GM19395 (cell line): Measurements from ENCODE around the gene MYL11.
"Not testable (repeated sequence)": the region's sequence is repeated elsewhere in the genome, so short reads cannot be mapped to it uniquely, and the experiment has no call there.

Experiments used
- ATAC-seq: cut with Tn5 transposase; IDR thresholded peaks from one replicate; pipeline ENCODE4 v1.9.1; 2021; ENCODE audit warnings: mild to moderate bottlenecking, moderate library complexity; ENCODE audit not compliant: unreplicated experiment

The MYL11 gene

GRCh38 chr16:30374538-30374937, at the start of gene MYL11:
MYL11 (plus strand) TSS chr16:30374802; CDS start chr16:30374858, 56 bp downstream.
- ATAC-seq: no peak

GRCh38 chr16:30334473-30334989, 40.1 kb upstream of the MYL11 start:
- peak; percentile 78 for ATAC-seq

GRCh38 chr16:30335028-30335597, 39.5 kb upstream of the MYL11 start:
- ATAC-seq: peak; percentile 72

- peak; percentile 32 for ATAC-seq
These were observed 38.8 kb upstream of the MYL11 start for GRCh38 chr16:30335598-30336474.

GRCh38 chr16:30337964-30338357, 36.6 kb upstream of the MYL11 start:
- ATAC-seq: not testable (repeated sequence)

- not testable (repeated sequence) for ATAC-seq
These were observed 35.9 kb upstream of the MYL11 start for GRCh38 chr16:30338715-30339114.

- no peak for ATAC-seq
These were observed 34.0 kb upstream of the MYL11 start for GRCh38 chr16:30340621-30341020.

- not testable (repeated sequence) for ATAC-seq
These were observed 32.6 kb upstream of the MYL11 start for GRCh38 chr16:30341971-30342370.

GRCh38 chr16:30342751-30343490, 31.7 kb upstream of the MYL11 start:
- ATAC-seq: no peak

GRCh38 chr16:30343491-30343820, 31.1 kb upstream of the MYL11 start:
- ATAC-seq: not testable (repeated sequence)

GRCh38 chr16:30346286-30346685, 28.3 kb upstream of the MYL11 start:
- no peak for ATAC-seq

- ATAC-seq: no peak
These were observed 26.5 kb upstream of the MYL11 start for GRCh38 chr16:30348113-30348512.

GRCh38 chr16:30348929-30349328, 25.7 kb upstream of the MYL11 start:
- no peak for ATAC-seq

GRCh38 chr16:30349675-30350074, 24.9 kb upstream of the MYL11 start:
- no peak for ATAC-seq

- ATAC-seq: peak; percentile 53
These were observed 24.3 kb upstream of the MYL11 start for GRCh38 chr16:30350134-30350871.

GRCh38 chr16:30351001-30351441, 23.6 kb upstream of the MYL11 start:
- no peak for ATAC-seq

- no peak for ATAC-seq
These were observed 22.8 kb upstream of the MYL11 start for GRCh38 chr16:30351586-30352419.

- ATAC-seq: no peak
These were observed 21.9 kb upstream of the MYL11 start for GRCh38 chr16:30352488-30353401.
